Left lung (tissue), 10 donors: ENCODE results near the gene ASF1B. TPM values are rescaled to one million over a fixed set of nuclear protein-coding genes. Genes with fewer than 3 reads are reported as not detected.

Source experiments
- ATAC-seq: fragments of 200-7000 bp; cut with Tn5 transposase; one replicate; pipeline ENCODE4 v1.9.1; 2020; ENCODE audit warnings: moderate library complexity
- DNase-seq, 4 donors: peaks; one replicate each; pipeline ENCODE4 v3.0.0-alpha.2; 2013 to 2020
- H3K27ac ChIP-seq, 2 donors: fragments of 200-600 bp; sonication (generic) in 1 of 2; one replicate each; pipeline versions ENCODE4 v1.5.0 to v1.8.0; 2020 to 2021
- H3K27me3 ChIP-seq, 2 donors: fragments of 200-600 bp; sonication (generic) in 1 of 2; one replicate each; pipeline versions ENCODE4 v1.5.0 to v1.8.0; 2020 to 2021
- H3K36me3 ChIP-seq, 2 donors: fragments of 200-600 bp; sonication (generic) in 1 of 2; one replicate each; pipeline versions ENCODE4 v1.5.0 to v1.8.0; 2020 to 2021
- H3K4me1 ChIP-seq, 2 donors: fragments of 200-600 bp; one replicate each; pipeline ENCODE4 v1.8.0; 2021
- H3K4me3 ChIP-seq, 2 donors: fragments of 200-600 bp; sonication (generic) in 1 of 2; one replicate each; pipeline versions ENCODE4 v1.5.0 to v1.8.0; 2020 to 2021; ENCODE audit warnings: mild to moderate bottlenecking in 1 of 2
- H3K9me3 ChIP-seq, 2 donors: fragments of 200-600 bp; sonication (generic) in 1 of 2; one replicate each; pipeline versions ENCODE4 v1.5.0 to v1.8.0; 2020 to 2021
- CTCF ChIP-seq, 2 donors: fragments of 200-600 bp; sonication (generic) in 1 of 2; IDR thresholded peaks; one replicate each; pipeline versions ENCODE4 v1.5.0 to v1.8.0; 2021; ENCODE audit warnings: antibody characterized with exemption in 2 of 2
- intact Hi-C, 2 donors: fragments of 100-400 bp; cut with DNase I; formaldehyde crosslinking; loops; one replicate each; pipeline versions ENCODE4 v1.11.2 to v1.14.2; 2022
- polyA plus RNA-seq, 6 donors: library from polyadenylated mRNA; unstranded; fragments of 120-200 nt; gene quantifications; one replicate each; pipeline ENCODE4 v1.2.1, GENCODE V29; 2013; ENCODE audit not compliant: insufficient read length in 6 of 6
- total RNA-seq, 2 donors: library from RNA; stranded (reverse); fragmentation: NEBNext Ultra II Directional; extraction: Animal tissue kit (Norgen Biotek cat#: 25700); gene quantifications; one replicate each; pipeline ENCODE4 v1.2.1, GENCODE V29; 2021
- donor health status: DM: no; HTN: yes; CAD: no.
- donor health status: DM: no; HTN: no; CAD: no.

ASF1B gene
- total and polyA plus RNA-seq, 8 donors: 10.5 to 29.1 (median 16.1) TPM

GRCh38 chr19:14160017-14160703 is 23.8 kb upstream of the ASF1B start:
- H3K36me3 ChIP-seq: peaks cover 0 to 47% of the 10 kb centered on the region in 2 donors
- intact Hi-C loops: no loop called here
- no peak overlapping the region for H3K4me3 ChIP-seq
- H3K27ac ChIP-seq: no peak overlapping the region
- no peaks in the 10 kb centered on the region for H3K27me3 ChIP-seq
- no peaks in the 10 kb centered on the region for H3K9me3 ChIP-seq
- H3K4me1 ChIP-seq: no peaks in the 10 kb centered on the region
- TF ChIP-seq CTCF (IDR thresholded peaks at IDR 0.05): no peak
- DNase-seq (peak in 1 of 4 donors; percentile 79), ATAC-seq (no peak)

GRCh38 chr19:14159059-14159458 is 22.7 kb upstream of the ASF1B start:
- ATAC-seq (no peak), DNase-seq (no peak)
- H3K36me3 ChIP-seq: peaks cover 0 to 51% of the 10 kb centered on the region in 2 donors
- no peaks in the 10 kb centered on the region for H3K9me3 ChIP-seq
- no peak overlapping the region for H3K4me3 ChIP-seq
- no peaks in the 10 kb centered on the region for H3K4me1 ChIP-seq
- no peak overlapping the region for H3K27ac ChIP-seq
- no peak for TF ChIP-seq CTCF (IDR thresholded peaks at IDR 0.05)
- intact Hi-C loops: no loop called here
- H3K27me3 ChIP-seq: no peaks in the 10 kb centered on the region

GRCh38 chr19:14158276-14159023 is 22.1 kb upstream of the ASF1B start:
- no peak overlapping the region for H3K27ac ChIP-seq
- ATAC-seq: no peak
- H3K36me3 ChIP-seq: peaks cover 0 to 51% of the 10 kb centered on the region in 2 donors
- H3K9me3 ChIP-seq: no peaks in the 10 kb centered on the region
- no peaks in the 10 kb centered on the region for H3K4me1 ChIP-seq
- H3K27me3 ChIP-seq: no peaks in the 10 kb centered on the region
- DNase-seq: no peak
- no peak overlapping the region for H3K4me3 ChIP-seq
- intact Hi-C loops: no loop called here
- TF ChIP-seq CTCF (IDR thresholded peaks at IDR 0.05): no peak

GRCh38 chr19:14156971-14157717 is 20.8 kb upstream of the ASF1B start:
- intact Hi-C loops: no loop called here
- no peak for ATAC-seq
- Histone ChIP-seq H3K4me3 (no peak overlapping the region), H3K27ac (no peak overlapping the region), H3K27me3 (no peaks in the 10 kb centered on the region), H3K9me3 (no peaks in the 10 kb centered on the region), H3K4me1 (no peaks in the 10 kb centered on the region), H3K36me3 (peaks cover 0 to 59% of the 10 kb centered on the region in 2 donors)
- peak in 1 of 4 donors; percentile 64 for DNase-seq
- TF ChIP-seq CTCF (IDR thresholded peaks at IDR 0.05): no peak

- TF ChIP-seq CTCF (IDR thresholded peaks at IDR 0.05): no peak
- Histone ChIP-seq H3K4me1 (peaks cover 0 to 3% of the 10 kb centered on the region in 2 donors), H3K4me3 (no peak overlapping the region), H3K27me3 (no peaks in the 10 kb centered on the region), H3K36me3 (peaks cover 0 to 68% of the 10 kb centered on the region in 2 donors), H3K27ac (no peak overlapping the region), H3K9me3 (no peaks in the 10 kb centered on the region)
- intact Hi-C loops: no loop called here
- ATAC-seq (no peak), DNase-seq (peak in 1 of 4 donors; percentile 70)
These were observed 19.7 kb upstream of the ASF1B start for GRCh38 chr19:14156122-14156521.
